SK-N-SH (cell line): ENCODE measurements around the gene C1QTNF5.

Source experiments
- CTCF ChIP-seq: fragments of 200-600 bp; sonication (generic); IDR thresholded peaks from 2 replicates; pipeline ENCODE4 v1.6.1; 2017; ENCODE audit warnings: antibody characterized with exemption, mild to moderate bottlenecking, moderate library complexity
- GABPA ChIP-seq: IDR thresholded peaks from 2 replicates; pipeline ENCODE4 v1.4.0; 2012; ENCODE audit warnings: low read depth, mild to moderate bottlenecking
- MAX ChIP-seq: IDR thresholded peaks from 2 replicates; pipeline ENCODE4 v1.4.0; 2012; ENCODE audit warnings: low read depth
- NFIC ChIP-seq: IDR thresholded peaks from 2 replicates; pipeline ENCODE4 v1.4.0; 2012; ENCODE audit warnings: borderline replicate concordance
- TAF1 ChIP-seq: IDR thresholded peaks from 2 replicates; pipeline ENCODE4 v1.6.1; 2012; ENCODE audit warnings: low read depth, mild to moderate bottlenecking, low read length, moderate library complexity, borderline replicate concordance
- YY1 ChIP-seq: IDR thresholded peaks from 2 replicates; pipeline ENCODE4 v1.4.0; 2012; ENCODE audit warnings: low read depth, mild to moderate bottlenecking

GRCh38 chr11:119368121-119369034, 27.7 kb upstream of the C1QTNF5 start:
- TF ChIP-seq NFIC (peak; percentile 40; the same call in 1 of the 2 replicates), CTCF (no peak), MAX (no peak), GABPA (no peak), TAF1 (no peak), YY1 (no peak)
